ENCODE results near the gene IL4R. TPM values are rescaled to one million over a fixed set of nuclear protein-coding genes. Genes with fewer than 3 reads are reported as not detected.

The IL4R gene
- total RNA-seq, 1 experiment from 2014 or later: 28.6 TPM

GRCh38 chr16:27269300-27270150, 44.2 kb upstream of the IL4R start:
- Histone ChIP-seq H3K23me2 (ENCODE audit: insufficient read length, low read depth, low read length, poor library complexity, severe bottlenecking) (no peaks in the 10 kb centered on the region), H2BK12ac (ENCODE audit: insufficient read length, low read depth, low read length) (no peak overlapping the region), H2BK5ac (ENCODE audit: insufficient read length, low read length) (no peak overlapping the region), H3K79me1 (ENCODE audit: insufficient read depth, low read depth, low read length, poor library complexity, severe bottlenecking) (no peaks in the 10 kb centered on the region), H3K4me1 (ENCODE audit: insufficient read depth, low read length) (no peaks in the 10 kb centered on the region; the same call in 1 of the 2 replicates), H3K14ac (ENCODE audit: insufficient read depth, low read length) (no peak overlapping the region), H3K27me3 (ENCODE audit: insufficient read depth, low read length) (no peaks in the 10 kb centered on the region), H3T11ph (ENCODE audit: low read length) (no peak overlapping the region), H3K4me2 (ENCODE audit: insufficient read depth, insufficient read length, low read length) (peak overlapping the region; percentile 55), H3K9ac (ENCODE audit: extremely low read depth, insufficient read length, low read length) (no peak overlapping the region), H2AFZ (ENCODE audit: low read length) (no peak overlapping the region), H4K91ac (ENCODE audit: insufficient read length, low read depth, low read length) (no peak overlapping the region), H3K9me3 (ENCODE audit: control insufficient read depth, low read depth, low read length) (no peaks in the 10 kb centered on the region), H2BK15ac (ENCODE audit: low read depth, low read length) (no peak overlapping the region), H3K79me2 (ENCODE audit: insufficient read depth, low read length) (no peaks in the 10 kb centered on the region), H2BK20ac (ENCODE audit: low read depth, low read length, poor library complexity, severe bottlenecking) (no peak overlapping the region), H3K18ac (ENCODE audit: insufficient read length, low read depth, low read length) (no peak overlapping the region), H2AK5ac (ENCODE audit: insufficient read length, low read length) (no peak overlapping the region), H4K8ac (replicated peaks; ENCODE audit: insufficient read length, low read depth, low read length) (no peak overlapping the region), H2BK120ac (ENCODE audit: low read depth, low read length, poor library complexity, severe bottlenecking) (no peak overlapping the region), H3K27ac (ENCODE audit: insufficient read length, low read depth, low read length) (no peak overlapping the region), H4K5ac (ENCODE audit: insufficient read length, low read depth, low read length) (no peak overlapping the region), H3K23ac (ENCODE audit: insufficient read length, low read depth, low read length) (no peak overlapping the region), H3K4ac (ENCODE audit: low read depth, low read length) (no peak overlapping the region), H3K56ac (ENCODE audit: insufficient read length, low read depth, low read length) (no peak overlapping the region), H4K20me1 (ENCODE audit: control insufficient read depth, insufficient read depth, insufficient read length) (no peaks in the 10 kb centered on the region)
- Mint-ChIP-seq H3K4me1 (peaks cover 7 to 9% of the 10 kb centered on the region in 2 experiments), H3K27me3 (ENCODE audit: low read depth) (no peaks in the 10 kb centered on the region; the same call in 1 of the 2 replicates), H3K36me3 (ENCODE audit: insufficient read depth in 1 of 3, low read depth in 3 of 3) (peaks cover 2 to 4% (median 3%) of the 10 kb centered on the region in 3 experiments; a peak in 3 of 7 replicates), H3K9me3 (peaks cover 3% of the 10 kb centered on the region in 2 experiments; a peak in 2 of 5 replicates), H3K27ac (no peak overlapping the region), H3K4me3 (peak overlapping the region; percentile 73 to 83; a peak in 2 of 5 replicates)
- no CpG with 5 or more reads among the region's 9 CpGs for WGBS (ENCODE audit: extremely low coverage, insufficient read length, low lambda C conversion rate)
- TF ChIP-seq CTCF (conservative IDR thresholded peaks at IDR 0.05): no peak
- DNase-seq: no peak
